ELR (cell line): Measurements from ENCODE around the gene SPON1.
A peak's percentile ranks its signal among the peaks of the same experiment; 100 is the strongest.
"Not testable (repeated sequence)": the region's sequence is repeated elsewhere in the genome, so short reads cannot be mapped to it uniquely, and the experiment has no call there.

Source experiments
- DNase-seq: peaks from one replicate; pipeline ENCODE4 v3.0.0-alpha.2; 2015; ENCODE audit warnings: low read depth

Gene SPON1

GRCh38 chr11:14248580-14248981, 286.1 kb downstream of the SPON1 start:
- no peak for DNase-seq

GRCh38 chr11:14249121-14249963, 286.8 kb downstream of the SPON1 start:
- peak; percentile 68 for DNase-seq

- no peak for DNase-seq
Measured at GRCh38 chr11:14251754-14252153, 289.2 kb downstream of the SPON1 start.

GRCh38 chr11:14252501-14252900, 290.0 kb downstream of the SPON1 start:
- DNase-seq = not testable (repeated sequence)

- DNase-seq = no peak
Measured at GRCh38 chr11:14253421-14253820, 290.9 kb downstream of the SPON1 start.

GRCh38 chr11:14253840-14254239, 291.3 kb downstream of the SPON1 start:
- DNase-seq = no peak

- DNase-seq = no peak
Measured at GRCh38 chr11:14254533-14255237, 292.2 kb downstream of the SPON1 start.

GRCh38 chr11:14255238-14255534, 292.7 kb downstream of the SPON1 start:
- no peak for DNase-seq

- DNase-seq = peak; percentile 78
Measured at GRCh38 chr11:14258221-14258935, 295.9 kb downstream of the SPON1 start.

- DNase-seq = no peak
Measured at GRCh38 chr11:14259186-14259784, 296.8 kb downstream of the SPON1 start.

GRCh38 chr11:14259878-14260277, 297.4 kb downstream of the SPON1 start:
- no peak for DNase-seq

GRCh38 chr11:14261066-14261465, 298.5 kb downstream of the SPON1 start:
- DNase-seq = no peak

- DNase-seq = no peak
Measured at GRCh38 chr11:14262271-14262846, 299.8 kb downstream of the SPON1 start.

- no peak for DNase-seq
Measured at GRCh38 chr11:14264966-14265365, 302.4 kb downstream of the SPON1 start.

GRCh38 chr11:14266622-14267021, 304.1 kb downstream of the SPON1 start:
- DNase-seq = no peak

- no peak for DNase-seq
Measured at GRCh38 chr11:14267861-14268635, 305.5 kb downstream of the SPON1 start.

GRCh38 chr11:14269692-14270573, 307.4 kb downstream of the SPON1 start:
- DNase-seq = no peak

GRCh38 chr11:14270690-14271542, 308.4 kb downstream of the SPON1 start:
- no peak for DNase-seq

- no peak for DNase-seq
Measured at GRCh38 chr11:14273895-14274294, 311.4 kb downstream of the SPON1 start.
